ENCODE measurements around the gene RASSF1.

RASSF1 gene

DNA sequence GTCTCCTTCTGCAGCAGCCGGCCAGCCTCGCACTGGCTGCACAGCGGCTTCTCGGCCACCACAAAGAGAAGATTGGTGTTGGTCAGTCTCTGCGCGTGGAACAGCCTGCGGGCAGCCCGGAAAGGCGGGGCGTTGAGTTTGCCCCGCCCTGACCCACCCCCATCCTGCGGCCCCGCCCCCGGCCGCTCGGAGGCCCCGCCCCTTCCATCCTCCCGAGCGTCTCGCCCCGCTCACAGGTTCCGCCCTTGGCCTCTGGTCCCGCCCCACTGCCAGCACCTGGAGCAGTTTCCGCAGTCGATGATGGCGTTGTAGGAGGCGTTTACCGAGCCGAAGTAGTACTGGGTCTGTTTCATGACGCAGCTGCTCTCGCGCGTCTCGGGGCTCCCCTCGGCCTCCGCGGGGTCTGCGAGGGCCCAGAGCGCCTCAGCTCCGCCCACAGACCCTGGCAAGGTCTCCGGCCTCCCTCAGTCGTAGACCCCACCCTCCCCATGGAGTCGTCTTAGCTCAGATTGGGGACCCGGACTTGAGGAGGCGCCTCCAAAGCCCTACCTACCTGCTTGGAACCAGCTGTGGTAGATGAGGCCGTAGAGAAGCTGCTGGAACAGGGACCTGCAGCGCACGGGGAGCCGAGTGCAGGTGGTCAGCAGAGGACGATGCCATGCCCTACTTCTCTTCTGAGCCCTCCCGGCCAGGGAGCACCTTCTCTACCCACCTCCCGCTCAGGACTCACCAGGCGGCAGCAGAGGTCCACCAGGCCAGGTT lies 24.6 kb upstream of the RASSF1 start:
- DNase-seq = peak; percentile 75 to 93 (median 86)

DNA sequence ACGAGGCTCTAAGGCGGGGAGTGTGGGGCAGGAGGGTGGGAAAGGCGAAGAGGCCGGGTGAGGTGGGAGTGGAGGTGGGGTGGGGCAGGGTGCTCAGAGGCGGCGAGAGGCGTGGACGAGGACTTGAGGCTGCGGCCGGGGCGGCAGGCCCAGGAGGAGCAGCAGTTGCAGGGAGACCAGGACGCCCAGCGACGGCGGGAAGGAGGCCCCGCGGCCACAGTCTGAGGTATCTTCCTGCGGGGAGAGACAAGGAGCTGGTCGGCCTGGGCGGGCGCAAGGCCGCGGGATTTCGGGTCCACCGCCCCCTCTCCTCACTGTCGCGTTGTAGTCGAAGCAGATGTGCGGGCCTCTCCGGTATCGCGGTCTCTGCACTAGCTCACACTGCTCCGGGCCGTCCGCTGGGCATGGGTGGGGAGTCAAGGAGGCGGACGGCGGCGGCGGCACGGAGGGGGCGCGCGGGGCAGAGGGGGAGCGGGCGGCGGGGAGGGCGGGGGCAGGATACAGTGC lies 24.0 kb upstream of the RASSF1 start:
- no peak for DNase-seq

DNA sequence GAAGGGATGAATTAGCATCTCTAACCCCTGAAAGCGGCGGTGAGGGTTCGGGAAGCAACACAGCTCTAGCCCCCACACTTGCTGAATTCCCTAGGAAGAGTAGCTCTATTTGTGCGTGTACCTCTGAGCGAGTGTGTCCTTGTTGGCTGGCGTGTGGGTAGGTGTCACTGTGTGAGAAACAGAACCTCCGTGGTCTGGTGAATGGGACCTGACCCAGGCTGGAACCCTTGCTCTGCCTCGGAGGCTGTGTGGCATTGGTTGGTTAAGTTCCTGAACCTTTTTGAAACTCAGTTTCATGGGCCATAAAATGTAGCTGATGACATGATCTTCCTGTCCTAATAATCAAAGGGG lies 19.1 kb upstream of the RASSF1 start:
- no peak for DNase-seq

- peak; percentile 97 to 98 (median 97) for DNase-seq
Measured at GRCh38 chr3:50358911-50359759, 18.5 kb upstream of the RASSF1 start, which contains the start of gene TMEM115. Gene TMEM115, minus strand, starts transcription at chr3:50359521. Its CDS starts 458 bp downstream, at chr3:50359063.

DNA sequence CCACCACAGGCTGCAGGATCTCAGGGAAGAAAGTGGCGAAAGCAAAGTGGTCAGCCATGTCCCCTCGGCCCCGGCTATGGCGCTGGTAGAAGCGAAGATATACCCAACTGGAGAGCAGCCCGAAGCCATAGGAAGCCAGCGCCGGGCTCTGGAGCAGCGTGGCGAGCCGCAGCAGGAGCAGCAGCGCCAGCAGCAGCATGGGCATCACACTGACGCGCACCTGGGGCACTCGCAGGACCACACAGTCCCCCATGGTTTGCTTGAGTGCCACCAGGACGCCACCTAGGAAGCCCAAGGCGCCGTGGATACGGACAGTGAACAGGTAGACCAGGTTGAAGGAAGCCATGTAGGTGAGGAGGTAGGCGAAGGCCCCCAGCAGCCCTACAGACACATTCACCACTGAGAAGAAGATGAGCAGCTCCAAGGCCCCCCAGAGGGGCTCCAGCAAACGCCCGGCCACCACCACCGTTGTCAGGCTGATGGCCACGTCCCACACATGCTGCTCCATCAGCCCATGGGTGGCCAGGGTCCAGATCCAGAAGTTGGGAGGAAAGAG lies 17.8 kb upstream of the RASSF1 start:
- DNase-seq = no peak

GRCh38 chr3:50357481-50357880 lies 16.8 kb upstream of the RASSF1 start:
- peak; percentile 46 to 57 (median 54) for DNase-seq

- DNase-seq = peak; percentile 51 to 63 (median 59)
Measured at GRCh38 chr3:50356553-50356952, 15.9 kb upstream of the RASSF1 start.

DNA sequence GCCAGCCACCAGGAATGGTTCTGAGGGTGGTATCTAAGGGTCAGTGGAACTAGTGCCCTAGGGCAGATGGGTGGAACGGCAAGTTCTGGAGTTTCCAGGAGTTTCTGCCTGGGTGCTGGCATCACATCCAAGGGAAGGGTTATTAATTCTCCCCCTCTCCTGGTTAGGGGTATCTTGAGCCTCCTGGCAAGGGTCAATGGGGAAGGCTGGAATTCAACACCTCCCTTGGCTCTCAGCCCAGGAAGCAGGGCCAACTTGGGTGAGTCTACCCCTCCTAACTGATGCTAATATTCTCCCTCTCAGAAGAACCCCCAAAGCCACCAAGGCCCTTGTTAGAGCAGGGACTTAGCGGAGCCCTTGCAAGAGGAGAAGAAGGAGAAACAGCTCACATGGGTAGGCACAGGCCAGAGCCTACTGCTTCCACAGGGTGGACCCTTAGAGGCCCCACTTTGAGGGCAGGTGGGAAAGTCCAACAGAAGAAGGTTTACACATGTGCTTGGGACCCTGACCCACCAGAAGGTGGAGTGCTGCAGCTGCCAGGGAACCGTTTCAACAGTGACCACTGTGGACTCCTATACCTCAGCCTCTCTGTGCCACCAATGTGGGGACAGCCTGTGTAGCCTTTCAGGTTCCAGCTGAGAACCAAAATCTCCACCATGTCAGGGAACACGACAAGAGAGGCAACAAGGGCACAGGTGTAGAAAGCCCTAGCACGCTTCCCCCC lies 15.4 kb upstream of the RASSF1 start:
- no peak for DNase-seq

GRCh38 chr3:50354850-50355249 lies 14.2 kb upstream of the RASSF1 start:
- no peak for DNase-seq

DNA sequence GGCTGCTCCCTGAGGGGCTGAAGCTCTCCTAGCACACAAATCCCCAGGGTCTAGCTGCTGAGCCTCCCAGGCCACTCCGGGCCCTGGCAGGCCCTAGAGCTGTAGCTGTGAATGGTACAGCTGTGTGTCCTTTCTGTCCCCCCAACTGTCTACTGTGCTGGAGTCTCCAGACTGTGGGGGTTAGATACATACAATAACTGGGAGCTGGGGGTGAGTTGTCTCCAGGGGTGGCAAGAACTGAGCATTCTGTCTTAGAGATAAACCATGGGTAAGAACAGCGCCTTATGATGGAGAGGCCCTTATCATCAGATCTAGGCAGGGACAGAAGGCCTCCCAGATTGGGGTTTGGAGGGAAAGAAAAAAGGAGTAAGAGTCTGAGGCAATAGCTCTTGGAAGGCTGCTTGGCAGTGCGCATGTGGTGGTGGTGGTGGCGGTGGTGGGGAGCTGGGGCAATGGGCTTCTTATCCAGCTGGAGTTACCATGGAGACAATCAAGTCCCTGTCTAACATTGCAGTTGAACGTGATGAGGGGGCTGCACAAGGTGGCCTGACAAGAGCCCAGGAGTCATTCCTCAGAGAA lies 13.6 kb upstream of the RASSF1 start:
- DNase-seq = no peak

GRCh38 chr3:50353245-50354004 lies 12.8 kb upstream of the RASSF1 start:
- DNase-seq = no peak

- peak; percentile 88 to 94 (median 90) for DNase-seq
Measured at GRCh38 chr3:50352781-50353180, 12.1 kb upstream of the RASSF1 start.

DNA sequence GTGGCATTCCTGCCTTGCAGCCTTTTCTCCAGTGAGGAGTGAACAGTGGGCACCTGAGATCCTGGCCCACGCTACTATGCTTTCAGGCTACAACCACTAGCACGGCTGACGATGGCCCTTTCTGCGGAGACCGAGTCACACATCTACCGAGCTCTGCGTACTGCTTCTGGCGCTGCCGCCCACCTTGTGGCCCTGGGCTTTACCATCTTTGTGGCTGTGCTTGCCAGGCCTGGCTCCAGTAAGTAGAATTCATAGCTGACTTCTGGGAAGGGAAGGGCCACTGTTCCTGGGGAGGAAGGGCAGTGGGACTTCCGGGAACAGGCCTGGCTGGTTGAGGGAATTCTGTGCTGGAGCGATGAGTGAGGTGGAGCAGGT lies 10.7 kb upstream of the RASSF1 start:
- DNase-seq = no peak

DNA sequence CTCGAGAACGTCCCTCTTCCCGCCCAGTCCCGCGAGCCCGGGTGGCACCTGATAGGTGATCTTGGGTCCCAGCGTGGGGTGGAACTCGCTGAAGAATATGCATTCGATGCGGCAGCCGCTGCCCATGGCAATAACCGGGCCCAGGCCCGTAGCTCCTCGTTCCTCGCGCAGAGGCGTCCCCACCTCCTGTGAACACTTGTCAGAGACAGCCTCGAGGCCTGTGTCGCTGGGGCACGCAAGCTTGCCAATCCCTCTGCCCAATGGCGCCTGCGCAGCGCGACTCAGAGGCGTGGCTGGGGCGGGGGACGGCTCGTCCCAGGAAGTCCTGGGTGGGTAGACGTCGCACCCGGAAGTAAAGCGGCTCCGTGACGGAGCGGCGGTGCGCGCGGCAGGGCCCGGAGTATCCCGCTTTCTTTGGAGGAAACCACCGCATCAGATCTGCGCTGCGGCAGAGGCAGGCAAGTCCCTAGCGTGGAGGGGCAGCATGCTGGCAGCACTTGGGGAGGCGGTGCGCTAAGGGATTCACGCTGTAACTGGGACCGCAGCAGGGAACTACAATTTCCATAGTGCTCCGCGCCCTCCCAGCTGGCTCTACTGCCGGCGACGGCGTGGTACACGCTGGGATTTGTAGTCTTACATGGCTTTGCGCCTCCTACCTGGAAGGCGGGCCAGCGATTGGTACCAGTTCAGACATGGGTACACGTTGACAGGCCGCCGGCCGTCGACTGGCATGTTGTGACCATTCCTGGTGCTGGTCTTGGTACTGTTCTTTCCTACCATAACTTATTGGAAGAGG lies 10.1 kb upstream of the RASSF1 start, which contains the start of the genes CYB561D2 and NPRL2:
CYB561D2 (plus strand) TSS at position 336 of the 796 bp plus-strand sequence. CDS start 572 bp downstream, outside the sequence.
NPRL2 (minus strand) TSS at position 249 of the 796 bp plus-strand sequence; CDS start at position 126, 123 bp downstream.
- peak; percentile 96 to 97 (median 97) for DNase-seq

DNA sequence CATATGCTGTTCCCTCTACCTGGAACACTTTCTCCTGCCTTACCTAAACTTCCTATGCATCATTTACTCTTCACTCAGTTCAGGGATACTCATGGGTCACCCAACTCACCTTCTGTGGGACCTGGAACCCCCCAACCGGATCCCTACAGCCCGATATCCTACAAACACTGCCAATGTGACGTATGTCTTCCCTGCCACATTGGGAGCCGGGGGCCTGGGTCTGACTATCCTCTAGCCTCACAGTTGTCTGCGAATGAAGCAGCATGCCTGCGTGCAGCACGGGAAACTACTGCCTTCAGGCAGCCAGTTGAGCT lies 9.5 kb upstream of the RASSF1 start:
- DNase-seq = no peak

DNA sequence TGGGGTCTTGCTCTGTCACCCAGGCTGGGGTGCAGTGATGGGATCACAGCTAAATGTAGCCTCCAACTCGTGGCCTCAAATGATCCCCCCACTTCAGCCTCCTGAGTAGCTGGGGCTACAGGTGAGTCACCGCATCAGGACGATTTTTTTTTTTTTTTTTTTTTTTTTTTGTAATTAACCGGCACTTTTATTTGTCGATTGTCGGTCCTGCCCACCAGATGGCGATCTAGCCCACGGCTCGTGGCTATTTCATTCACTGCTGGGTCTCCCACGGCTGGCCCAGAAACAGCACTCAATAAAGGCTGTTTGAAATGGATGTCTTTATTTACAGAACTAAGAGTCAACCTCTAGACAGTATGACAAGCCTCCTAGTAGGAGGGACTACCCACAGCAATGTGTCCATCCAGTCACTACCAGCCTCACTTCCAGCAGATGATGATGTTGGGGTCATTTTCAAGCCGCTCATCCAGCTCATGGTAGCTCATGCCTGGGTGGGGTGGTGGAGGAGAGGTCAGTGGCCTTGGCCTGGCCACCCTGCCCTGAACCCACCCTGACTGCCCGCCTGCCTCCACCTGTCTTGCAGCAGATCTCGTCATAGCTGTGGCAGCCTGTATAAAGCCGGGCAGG lies 6.7 kb upstream of the RASSF1 start:
- peak; percentile 81 to 87 (median 85) for DNase-seq

DNA sequence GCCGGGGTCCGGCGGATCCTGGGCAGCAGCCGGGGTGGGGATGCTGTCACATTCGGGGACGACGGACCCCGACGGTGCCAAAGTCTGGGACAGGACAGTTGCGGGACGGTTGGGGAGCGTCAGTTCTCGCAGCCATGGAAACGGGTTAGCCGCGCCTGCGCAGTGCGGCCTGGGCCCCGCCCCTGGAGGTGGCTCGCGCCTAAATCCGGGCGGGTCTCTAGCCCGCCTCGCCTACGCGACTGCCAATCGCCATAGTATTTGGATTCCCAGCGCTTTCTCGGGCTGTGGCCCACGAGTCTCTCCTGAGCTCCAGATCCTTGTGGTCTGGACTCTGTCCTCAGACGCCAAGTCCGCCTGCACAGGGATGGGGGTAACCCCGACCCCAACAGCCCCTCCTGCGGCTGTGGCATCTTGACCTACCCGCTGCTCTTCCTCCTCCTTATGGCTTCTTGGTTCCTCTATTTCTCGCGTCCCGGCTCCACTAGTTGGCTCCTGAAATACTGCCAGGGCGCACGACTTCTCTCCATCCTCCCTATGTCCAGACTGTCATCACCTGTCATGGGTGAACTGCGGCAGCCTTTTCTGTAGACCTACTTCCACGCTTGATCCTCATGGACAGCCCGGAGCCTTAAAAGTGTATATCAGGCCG lies 5.1 kb upstream of the RASSF1 start, which contains the start of gene ZMYND10:
ZMYND10 (minus strand) TSS at position 147 of the 649 bp plus-strand sequence. CDS start 153 bp downstream, outside the sequence.
- DNase-seq = peak; percentile 83 to 92 (median 88)

- no peak for DNase-seq
Measured at GRCh38 chr3:50345008-50345407, 4.4 kb upstream of the RASSF1 start.
